BLaER1 (cell line): ENCODE results near the gene MAP2K7.

ENCODE experiments used
- H3K27ac ChIP-seq: shearing (Covaris generic); formaldehyde crosslinking; 2 replicates; pipeline ENCODE4 v1.8.1; 2022
- H3K27me3 ChIP-seq: shearing (Covaris generic); formaldehyde crosslinking; 2 replicates; pipeline ENCODE4 v1.8.1; 2022
- H3K36me3 ChIP-seq: shearing (Covaris generic); formaldehyde crosslinking; 2 replicates; pipeline ENCODE4 v1.8.1; 2022
- H3K4me1 ChIP-seq: shearing (Covaris generic); formaldehyde crosslinking; 2 replicates; pipeline ENCODE4 v1.8.1; 2022
- H3K4me2 ChIP-seq: shearing (Covaris generic); formaldehyde crosslinking; 2 replicates; pipeline ENCODE4 v1.8.1; 2022
- H3K4me3 ChIP-seq: shearing (Covaris generic); formaldehyde crosslinking; 2 replicates; pipeline ENCODE4 v1.8.1; 2022
- H3K9ac ChIP-seq: shearing (Covaris generic); formaldehyde crosslinking; 2 replicates; pipeline ENCODE4 v1.8.1; 2022
- H3K9me3 ChIP-seq: shearing (Covaris generic); formaldehyde crosslinking; 2 replicates; pipeline ENCODE4 v1.8.1; 2022
- H4K20me1 ChIP-seq: shearing (Covaris generic); formaldehyde crosslinking; 2 replicates; pipeline ENCODE4 v1.8.1; 2022
- Cebpa-rat ChIP-seq: shearing (Covaris generic); IDR thresholded peaks from 2 replicates; pipeline ENCODE4 v1.8.1; 2022

Gene MAP2K7

DNA sequence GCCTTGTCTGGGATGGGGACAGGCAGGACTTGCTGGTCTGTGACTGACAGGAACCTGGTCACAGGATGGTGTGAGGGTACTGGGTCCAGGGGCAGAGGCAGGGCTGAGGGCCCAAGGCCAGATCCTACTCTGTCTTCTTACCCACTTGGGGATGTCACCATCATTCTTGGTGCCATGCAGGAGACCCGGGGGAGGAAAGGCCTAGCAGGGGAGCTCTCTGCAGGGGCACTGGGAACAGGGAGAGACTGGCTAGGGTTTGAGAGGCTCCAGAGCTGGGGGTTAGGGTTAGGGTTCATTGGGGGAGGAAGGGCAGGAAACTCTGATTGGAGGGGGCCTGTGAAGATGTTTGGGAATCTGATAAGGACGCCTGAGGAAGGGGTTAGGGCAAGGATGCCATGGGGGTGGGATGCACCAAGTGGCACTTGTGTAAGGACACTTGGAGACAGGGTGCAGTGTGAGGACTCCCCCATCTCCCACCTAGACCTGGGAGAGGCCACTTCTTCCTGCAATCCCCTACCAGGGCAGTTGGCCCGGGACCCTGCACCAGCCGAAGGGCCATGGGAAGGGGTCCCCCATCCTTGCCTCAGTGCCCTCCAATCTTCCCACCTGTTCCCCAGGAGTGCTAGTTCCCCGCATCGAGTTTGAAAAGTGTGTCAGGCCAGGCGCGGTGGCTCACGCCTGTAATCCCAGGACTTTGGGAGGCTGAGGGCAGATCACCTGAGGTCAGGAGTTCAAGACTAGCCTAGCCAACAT is 36.4 kb upstream of the MAP2K7 start:
- H3K4me3 ChIP-seq, result no peak overlapping the region
- no peaks in the 10 kb centered on the region for H3K36me3 ChIP-seq

DNA sequence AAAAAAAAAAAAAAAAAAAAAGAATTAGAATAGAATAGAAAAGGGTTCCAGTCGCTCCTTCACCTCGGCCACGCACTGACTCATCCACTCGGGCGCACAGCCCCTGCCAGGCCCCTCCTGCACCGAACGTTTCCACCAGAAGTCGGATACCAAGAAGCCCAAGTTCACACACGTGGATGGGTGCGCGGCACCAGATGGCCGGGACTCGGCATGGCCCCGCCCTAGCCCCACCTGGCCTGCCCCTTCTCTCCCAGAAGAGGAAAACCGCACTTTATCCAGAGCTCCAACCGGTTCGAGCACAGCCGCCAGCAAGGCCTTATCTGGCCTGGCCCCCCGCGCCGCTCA is 35.4 kb upstream of the MAP2K7 start:
- peaks cover 55% of the 10 kb centered on the region for H4K20me1 ChIP-seq
- peak overlapping the region; percentile 95 for H3K4me2 ChIP-seq
- H3K27ac ChIP-seq, result no peak overlapping the region
- peaks cover 26% of the 10 kb centered on the region for H3K27me3 ChIP-seq
- no peaks in the 10 kb centered on the region for H3K9me3 ChIP-seq
- H3K9ac ChIP-seq, result peak overlapping the region; percentile 29; the same call in 1 of the 2 replicates
- H3K4me1 ChIP-seq, result peaks cover 73% of the 10 kb centered on the region
- no peaks in the 10 kb centered on the region for H3K36me3 ChIP-seq
- H3K4me3 ChIP-seq, result peak overlapping the region; percentile 67
- no peak for TF ChIP-seq Cebpa-rat

More for the DNA sequence above, 36.4 kb upstream of the MAP2K7 start:
- Histone ChIP-seq H3K4me2 (peak overlapping the region; percentile 95; the same call in 1 of the 2 replicates), H4K20me1 (peaks cover 47% of the 10 kb centered on the region), H3K9me3 (no peaks in the 10 kb centered on the region), H3K27me3 (peaks cover 30% of the 10 kb centered on the region), H3K4me1 (peaks cover 66% of the 10 kb centered on the region), H3K9ac (no peak overlapping the region), H3K27ac (no peak overlapping the region)
- TF ChIP-seq Cebpa-rat, result no peak

DNA sequence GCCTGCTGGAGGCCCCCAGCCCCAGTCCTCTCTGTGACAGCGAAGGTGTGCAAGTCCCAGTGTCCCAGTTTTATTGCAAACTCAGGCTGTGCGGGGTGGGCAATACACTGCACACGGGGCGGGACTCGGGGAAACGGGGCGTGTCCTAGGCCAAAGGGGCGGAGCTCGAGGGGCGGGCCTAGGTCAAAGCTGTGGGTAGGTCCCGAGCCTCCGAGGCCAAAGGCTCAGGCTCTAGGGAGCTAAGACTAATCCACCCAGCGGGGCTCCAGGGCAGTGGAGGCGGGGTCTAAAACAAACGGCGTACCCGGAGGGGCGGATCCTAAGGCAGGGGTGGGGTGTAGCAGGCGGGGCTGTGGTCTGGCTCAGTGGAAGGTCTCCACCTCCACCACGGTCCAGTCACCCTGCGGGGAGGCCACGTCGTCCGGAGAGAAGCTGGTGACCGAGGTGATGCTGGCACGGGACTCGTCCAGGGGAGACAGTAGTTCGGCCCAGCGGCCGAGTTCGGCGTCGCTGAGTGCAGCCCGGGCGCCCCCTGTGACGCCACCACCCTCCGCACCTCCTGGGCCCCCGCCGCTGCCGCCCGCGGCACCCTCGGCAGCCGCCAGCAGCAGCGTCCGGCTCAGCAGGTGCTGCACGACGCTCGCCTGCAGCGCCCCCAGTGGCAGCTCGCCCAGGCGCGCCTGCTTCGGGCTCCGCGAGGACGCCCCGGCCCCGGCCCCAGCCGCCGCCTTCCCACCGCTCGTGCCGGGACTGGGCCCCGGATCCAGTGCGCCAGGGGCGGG is 34.8 kb upstream of the MAP2K7 start:
- Histone ChIP-seq H3K9me3 (no peaks in the 10 kb centered on the region), H3K36me3 (no peaks in the 10 kb centered on the region), H3K9ac (peak overlapping the region; percentile 64; the same call in 1 of the 2 replicates), H3K4me3 (peak overlapping the region; percentile 67), H4K20me1 (peaks cover 49% of the 10 kb centered on the region), H3K27me3 (peaks cover 21% of the 10 kb centered on the region), H3K27ac (peak overlapping the region; percentile 73), H3K4me2 (peak overlapping the region; percentile 95), H3K4me1 (peaks cover 73% of the 10 kb centered on the region)
- no peak for TF ChIP-seq Cebpa-rat

- Histone ChIP-seq H3K27me3 (peaks cover 14% of the 10 kb centered on the region; the same call in 1 of the 2 replicates), H3K36me3 (no peaks in the 10 kb centered on the region), H3K4me2 (peak overlapping the region; percentile 95), H3K9ac (peak overlapping the region; percentile 64; the same call in 1 of the 2 replicates), H3K4me1 (peaks cover 70% of the 10 kb centered on the region), H3K9me3 (no peaks in the 10 kb centered on the region), H4K20me1 (peaks cover 44% of the 10 kb centered on the region), H3K4me3 (peak overlapping the region; percentile 67), H3K27ac (peak overlapping the region; percentile 73; the same call in 1 of the 2 replicates)
- TF ChIP-seq Cebpa-rat, result no peak
These were observed 34.2 kb upstream of the MAP2K7 start for GRCh38 chr19:7869453-7869909.

- Histone ChIP-seq H3K27ac (no peak overlapping the region), H3K9ac (no peak overlapping the region), H3K36me3 (no peaks in the 10 kb centered on the region), H3K4me2 (peak overlapping the region; percentile 95), H3K9me3 (no peaks in the 10 kb centered on the region), H3K4me1 (peaks cover 71% of the 10 kb centered on the region), H4K20me1 (peaks cover 39% of the 10 kb centered on the region), H3K4me3 (peak overlapping the region; percentile 67), H3K27me3 (peaks cover 9% of the 10 kb centered on the region; the same call in 1 of the 2 replicates)
- TF ChIP-seq Cebpa-rat, result no peak
These were observed 33.7 kb upstream of the MAP2K7 start for GRCh38 chr19:7869910-7870511.

DNA sequence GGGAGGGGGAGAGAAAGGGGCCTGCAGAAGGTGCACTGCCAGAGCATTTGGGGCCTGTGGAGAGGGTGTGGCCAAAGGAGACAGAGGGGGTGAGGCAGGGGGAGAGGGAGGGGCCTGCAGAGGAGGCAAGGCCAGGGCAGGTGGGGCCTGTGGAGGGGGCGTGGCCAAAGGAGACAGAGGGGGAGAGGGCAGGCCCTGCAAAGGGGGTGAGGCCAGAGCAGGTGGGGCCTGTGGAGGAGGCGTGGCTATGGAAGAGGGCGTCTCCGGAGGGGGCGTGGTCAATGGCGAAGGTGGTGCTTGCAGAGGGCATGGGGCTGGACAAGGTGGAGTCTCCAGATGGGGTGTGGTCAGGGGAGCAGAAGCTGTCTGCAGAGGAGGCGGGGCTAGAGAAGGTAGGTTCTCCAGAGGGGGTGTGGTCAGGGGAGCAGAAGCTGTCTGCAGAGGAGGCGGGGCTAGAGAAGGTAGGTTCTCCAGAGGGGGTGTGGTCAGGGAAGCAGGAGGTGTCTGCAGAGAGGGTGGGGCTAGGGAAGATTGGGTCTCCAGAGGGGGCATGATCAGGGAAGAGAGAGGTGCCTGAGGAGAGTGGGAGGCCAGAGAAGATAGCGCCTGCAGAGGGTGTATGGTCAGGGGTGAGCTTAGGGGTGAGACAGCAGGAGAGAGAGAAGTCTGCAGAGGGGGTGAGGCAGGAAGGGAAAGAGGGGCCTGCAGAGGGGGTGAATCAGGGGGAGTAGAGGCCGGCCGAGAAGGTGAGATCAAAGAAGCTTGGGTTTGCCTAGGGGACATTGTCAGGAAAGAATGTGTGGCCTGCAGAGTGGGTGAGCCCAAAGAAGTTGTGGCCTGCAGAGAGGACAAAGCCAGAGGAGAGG is 32.9 kb upstream of the MAP2K7 start:
- peak overlapping the region; percentile 73 for H3K4me2 ChIP-seq

DNA sequence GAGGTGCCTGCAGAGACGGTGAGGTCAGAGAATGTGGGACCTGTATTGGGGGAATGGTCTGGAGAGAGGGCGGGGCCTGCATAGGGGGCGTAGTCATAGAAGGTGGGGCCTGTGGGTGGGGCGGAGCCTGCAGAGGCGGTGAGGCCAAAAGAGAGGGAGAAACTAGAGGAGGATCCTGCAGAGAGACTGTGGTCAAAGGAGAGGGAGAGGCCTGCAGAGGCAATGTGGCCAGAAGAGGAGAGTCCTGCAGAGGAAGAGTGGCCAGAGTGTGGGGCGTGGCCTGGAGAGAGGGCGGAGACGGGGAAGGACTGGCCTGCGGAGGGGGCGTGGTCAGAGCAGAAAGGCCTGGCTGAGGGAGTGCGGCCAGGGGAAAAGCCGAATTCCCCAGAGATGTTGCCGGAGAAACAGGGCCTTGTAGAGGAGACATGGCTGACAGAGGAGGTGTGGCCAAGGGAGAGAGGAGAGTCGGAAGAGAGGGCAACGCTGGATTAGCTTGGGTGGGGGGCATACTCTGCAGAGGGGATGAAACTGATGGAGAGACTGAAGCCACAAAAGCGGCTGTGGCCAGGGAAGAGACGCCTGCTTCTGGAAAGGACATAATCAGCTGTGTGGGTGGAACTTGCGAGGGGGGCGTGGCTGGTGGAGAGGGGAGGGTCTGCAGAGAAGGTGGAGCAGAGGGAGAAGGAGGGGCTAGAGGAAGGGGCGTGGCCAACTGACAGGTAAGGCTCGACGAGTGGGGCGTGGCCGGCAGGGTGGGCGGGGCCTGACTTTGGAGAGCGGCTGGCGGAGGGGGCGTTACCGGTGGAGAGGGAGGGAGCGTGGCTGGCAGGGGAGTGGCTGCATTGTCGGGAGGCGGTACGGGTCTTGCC is 32.0 kb upstream of the MAP2K7 start:
- Histone ChIP-seq H3K27ac (no peak overlapping the region), H3K27me3 (no peaks in the 10 kb centered on the region), H3K4me2 (peak overlapping the region; percentile 91), H3K4me1 (peaks cover 69% of the 10 kb centered on the region), H4K20me1 (peaks cover 36% of the 10 kb centered on the region), H3K9me3 (no peaks in the 10 kb centered on the region), H3K36me3 (no peaks in the 10 kb centered on the region), H3K9ac (no peak overlapping the region), H3K4me3 (peak overlapping the region; percentile 53)
- TF ChIP-seq Cebpa-rat, result no peak

More for the DNA sequence above, 32.9 kb upstream of the MAP2K7 start:
- Histone ChIP-seq H3K27ac (no peak overlapping the region), H3K9ac (no peak overlapping the region), H3K27me3 (0 out of 2 replicates have a peak, but pooled peaks cover 2% of the 10 kb centered on the region), H3K36me3 (no peaks in the 10 kb centered on the region), H3K9me3 (no peaks in the 10 kb centered on the region), H3K4me3 (peak overlapping the region; percentile 30), H4K20me1 (peaks cover 36% of the 10 kb centered on the region), H3K4me1 (peaks cover 69% of the 10 kb centered on the region)
- no peak for TF ChIP-seq Cebpa-rat
